HG02970 (cell line): ENCODE data around the gene CENPW.

ENCODE experiments used
- ATAC-seq: cut with Tn5 transposase; IDR thresholded peaks from one replicate; pipeline ENCODE4 v1.9.1; 2021; ENCODE audit warnings: mild to moderate bottlenecking, moderate library complexity, moderate number of reproducible peaks; ENCODE audit not compliant: unreplicated experiment, low FRiP score

CENPW gene

GRCh38 chr6:126372626-126373025 is 32.7 kb downstream of the CENPW start:
- ATAC-seq = no peak

GRCh38 chr6:126373344-126373743 is 33.4 kb downstream of the CENPW start:
- no peak for ATAC-seq

- no peak for ATAC-seq
These were observed 34.5 kb downstream of the CENPW start for GRCh38 chr6:126374372-126374771.

GRCh38 chr6:126376682-126377081 is 36.8 kb downstream of the CENPW start:
- ATAC-seq = no peak

- ATAC-seq = no peak
These were observed 37.8 kb downstream of the CENPW start for GRCh38 chr6:126377594-126378153.

GRCh38 chr6:126380072-126380583 is 40.2 kb downstream of the CENPW start:
- no peak for ATAC-seq

GRCh38 chr6:126381498-126381897 is 41.6 kb downstream of the CENPW start:
- ATAC-seq = no peak

GRCh38 chr6:126383203-126383602 is 43.3 kb downstream of the CENPW start:
- ATAC-seq = no peak

GRCh38 chr6:126385536-126385935 is 45.6 kb downstream of the CENPW start:
- ATAC-seq = no peak

GRCh38 chr6:126388104-126388598 is 48.2 kb downstream of the CENPW start:
- ATAC-seq = no peak

GRCh38 chr6:126396131-126396530 is 56.2 kb downstream of the CENPW start:
- ATAC-seq = no peak
